EL (cell line): ENCODE measurements around the gene TAGLN2.
"Not testable (repeated sequence)": the region's sequence is repeated elsewhere in the genome, so short reads cannot be mapped to it uniquely, and the experiment has no call there.

Experiments used
- DNase-seq: peaks from one replicate; pipeline ENCODE4 v3.0.0-alpha.2; 2016

The TAGLN2 gene

GRCh38 chr1:159920651-159921050 lies 4.7 kb downstream of the TAGLN2 start:
- DNase-seq, result no peak

- no peak for DNase-seq
Observed at GRCh38 chr1:159920202-159920601, 5.1 kb downstream of the TAGLN2 start.

GRCh38 chr1:159919236-159919865 lies 6.0 kb downstream of the TAGLN2 start:
- no peak for DNase-seq

- DNase-seq, result peak; percentile 48
Observed at GRCh38 chr1:159918352-159919200, 6.7 kb downstream of the TAGLN2 start.

GRCh38 chr1:159917533-159918351 lies 7.6 kb downstream of the TAGLN2 start:
- DNase-seq, result no peak

- peak; percentile 99 for DNase-seq
Observed at GRCh38 chr1:159916242-159917051, 8.9 kb downstream of the TAGLN2 start.

GRCh38 chr1:159915571-159916241 lies 9.6 kb downstream of the TAGLN2 start:
- DNase-seq, result no peak

GRCh38 chr1:159914252-159915018 lies 10.9 kb downstream of the TAGLN2 start:
- no peak for DNase-seq

- no peak for DNase-seq
Observed at GRCh38 chr1:159913451-159914192, 11.7 kb downstream of the TAGLN2 start.

GRCh38 chr1:159911326-159912070 lies 13.8 kb downstream of the TAGLN2 start:
- no peak for DNase-seq

GRCh38 chr1:159908031-159908940 lies 17.0 kb downstream of the TAGLN2 start:
- no peak for DNase-seq

GRCh38 chr1:159906960-159907359 lies 18.3 kb downstream of the TAGLN2 start:
- no peak for DNase-seq

GRCh38 chr1:159904036-159904435 lies 21.3 kb downstream of the TAGLN2 start:
- DNase-seq, result not testable (repeated sequence)

GRCh38 chr1:159902541-159902940 lies 22.8 kb downstream of the TAGLN2 start:
- no peak for DNase-seq

- DNase-seq, result no peak
Observed at GRCh38 chr1:159900755-159901360, 24.4 kb downstream of the TAGLN2 start.

GRCh38 chr1:159900086-159900680 lies 25.1 kb downstream of the TAGLN2 start, which contains the start of gene CFAP45:
Gene CFAP45 (minus strand): TSS chr1:159900165. CDS start chr1:159900098, 67 bp downstream.
- peak; percentile 62 for DNase-seq

- DNase-seq, result not testable (repeated sequence)
Observed at GRCh38 chr1:159899634-159900033, 25.7 kb downstream of the TAGLN2 start.
